Liver (tissue), 9 donors: ENCODE data around the gene GLUD1. TPM values are rescaled to one million over a fixed set of nuclear protein-coding genes. Genes with fewer than 3 reads are reported as not detected.

Experiments used
- DNase-seq: peaks from one replicate; pipeline ENCODE4 v3.0.0-alpha.2; 2017; ENCODE audit warnings: low spot score
- H3K27ac ChIP-seq, 2 donors: one replicate each; pipeline ENCODE4 v1.7.0; 2013; ENCODE audit warnings: inconsistent platforms in 2 of 2, low read length in 2 of 2, control low read depth in 1 of 2, low read depth in 1 of 2, mild to moderate bottlenecking in 1 of 2
- H3K27me3 ChIP-seq, 4 donors: one replicate each; pipeline versions ENCODE4 v1.6.1 to v1.7.0; 2013; ENCODE audit warnings: low read length in 3 of 4, inconsistent platforms in 1 of 4, mild to moderate bottlenecking in 1 of 4, moderate library complexity in 1 of 4; ENCODE audit not compliant: control insufficient read depth in 4 of 4, insufficient read depth in 4 of 4
- H3K36me3 ChIP-seq, 4 donors: one replicate each; pipeline versions ENCODE4 v1.6.1 to v1.7.0; 2013; ENCODE audit warnings: low read length in 3 of 4, mild to moderate bottlenecking in 3 of 4, low read depth in 1 of 4, moderate library complexity in 1 of 4; ENCODE audit not compliant: control insufficient read depth in 4 of 4, insufficient read depth in 3 of 4
- H3K4me1 ChIP-seq, 4 donors: one replicate each; pipeline versions ENCODE4 v1.6.1 to v1.7.0; 2013; ENCODE audit warnings: low read length in 3 of 4, mild to moderate bottlenecking in 3 of 4, moderate library complexity in 1 of 4; ENCODE audit not compliant: control insufficient read depth in 4 of 4, insufficient read depth in 4 of 4
- H3K4me3 ChIP-seq, 3 donors: one replicate each; pipeline versions ENCODE4 v1.6.1 to v1.7.0; 2013; ENCODE audit warnings: low read length in 3 of 3, control low read depth in 1 of 3, low read depth in 1 of 3, mild to moderate bottlenecking in 1 of 3
- H3K9ac ChIP-seq, 2 donors: one replicate each; pipeline ENCODE4 v1.7.0; 2013; ENCODE audit warnings: low read length in 2 of 2, mild to moderate bottlenecking in 2 of 2, moderate library complexity in 2 of 2, control low read depth in 1 of 2, low read depth in 1 of 2
- H3K9me3 ChIP-seq, 4 donors: one replicate each; pipeline versions ENCODE4 v1.6.1 to v1.7.0; 2013; ENCODE audit warnings: low read length in 3 of 4; ENCODE audit not compliant: control insufficient read depth in 4 of 4
- ATF3 ChIP-seq: IDR thresholded peaks from 2 replicates; pipeline ENCODE4 v1.6.1; 2016; ENCODE audit warnings: antibody characterized with exemption
- EGR1 ChIP-seq, 2 donors: IDR thresholded peaks; 2 replicates each; pipeline ENCODE4 v1.6.1; 2016 to 2018; ENCODE audit warnings: antibody characterized with exemption in 2 of 2, low read depth in 2 of 2
- FOXA1 ChIP-seq: IDR thresholded peaks from 2 replicates; pipeline ENCODE4 v1.6.1; 2016; ENCODE audit warnings: antibody characterized with exemption
- FOXA2 ChIP-seq: IDR thresholded peaks from 2 replicates; pipeline ENCODE4 v1.6.1; 2016; ENCODE audit warnings: antibody characterized with exemption
- GABPA ChIP-seq, 2 donors: IDR thresholded peaks in 1 of 2; conservative IDR thresholded peaks in 1 of 2; 2 replicates each; pipeline ENCODE4 v1.6.1; 2016; ENCODE audit warnings: antibody characterized with exemption in 2 of 2, mild to moderate bottlenecking in 1 of 2, moderate library complexity in 1 of 2
- HNF4G ChIP-seq: IDR thresholded peaks from 2 replicates; pipeline ENCODE4 v1.6.1; 2016; ENCODE audit warnings: antibody characterized with exemption
- JUND ChIP-seq, 2 donors: IDR thresholded peaks; 2 replicates each; pipeline ENCODE4 v1.6.1; 2016; ENCODE audit warnings: antibody characterized with exemption in 2 of 2
- NR2F2 ChIP-seq: IDR thresholded peaks from 2 replicates; pipeline ENCODE4 v1.6.1; 2016; ENCODE audit warnings: antibody characterized with exemption
- RAD21 ChIP-seq, 2 donors: IDR thresholded peaks; 2 replicates each; pipeline ENCODE4 v1.6.1; 2016; ENCODE audit warnings: antibody characterized with exemption in 2 of 2, mild to moderate bottlenecking in 2 of 2
- REST ChIP-seq: IDR thresholded peaks from 2 replicates; pipeline ENCODE4 v1.6.1; 2016; ENCODE audit warnings: antibody characterized with exemption, mild to moderate bottlenecking
- RXRA ChIP-seq, 2 donors: IDR thresholded peaks; 2 replicates each; pipeline ENCODE4 v1.6.1; 2017 to 2018; ENCODE audit warnings: antibody characterized with exemption in 2 of 2, mild to moderate bottlenecking in 1 of 2
- SP1 ChIP-seq: IDR thresholded peaks from 2 replicates; pipeline ENCODE4 v1.6.1; 2018; ENCODE audit warnings: antibody characterized with exemption, mild to moderate bottlenecking
- TAF1 ChIP-seq: conservative IDR thresholded peaks from 2 replicates; pipeline ENCODE4 v1.6.1; 2016; ENCODE audit warnings: antibody characterized with exemption, mild to moderate bottlenecking
- YY1 ChIP-seq: IDR thresholded peaks from 2 replicates; pipeline ENCODE4 v1.6.1; 2016; ENCODE audit warnings: antibody characterized with exemption, mild to moderate bottlenecking
- ZBTB33 ChIP-seq: IDR thresholded peaks from 2 replicates; pipeline ENCODE4 v1.6.1; 2016; ENCODE audit warnings: antibody characterized with exemption
- WGBS: extraction: QIAGEN DNeasy Blood & Tissue Kit; methylation state at CpG from one replicate; pipeline ENCODE4 v1.1.7; 2013; 5-methylcytosine and 5-hydroxymethylcytosine counted together
- polyA plus RNA-seq, 2 donors: library from polyadenylated mRNA; stranded (reverse) in 1 of 2; unstranded in 1 of 2; fragments of 200-250 nt in 1 of 2; fragments of >200 nt in 1 of 2; fragmentation: Nextera tagmentation in 1 of 2; extraction: Ambion mirVana in 1 of 2; gene quantifications; one replicate each; pipeline versions ENCODE4 v1.2.1 to v1.2.3, GENCODE V29; 2013 to 2015
- total RNA-seq, 2 donors: library from RNA; depleted of rRNA; stranded (reverse); fragments of >200 nt; gene quantifications; one replicate each; pipeline ENCODE4 v1.2.3, GENCODE V29; 2014
- donor health status: healthy.
- donor health status: healthy.
- donor health status: healthy.
- donor health status: healthy.
- donor health status: healthy.

Gene GLUD1
- total and polyA plus RNA-seq, 4 donors: 335 to 601 (median 417) TPM

GRCh38 chr10:87092376-87092860 is 2.2 kb downstream of the GLUD1 start:
- Histone ChIP-seq H3K9ac (peak overlapping the region; percentile 72 to 92), H3K27ac (peak overlapping the region; percentile 79 to 80), H3K9me3 (no peaks in the 10 kb centered on the region), H3K4me1 (peaks cover 14 to 46% (median 25%) of the 10 kb centered on the region in 4 donors), H3K4me3 (peak overlapping the region; percentile 85 to 99 (median 95)), H3K27me3 (no peaks in the 10 kb centered on the region), H3K36me3 (peaks cover 0 to under 1% (median 0%) of the 10 kb centered on the region in 4 donors)
- WGBS: 12% methylated on average over 7 of the region's 7 CpGs
- TF ChIP-seq EGR1 (IDR thresholded peaks at IDR 0.05; ENCODE audit: low read depth in 2 of 2) (no peak), ZBTB33 (no peak), NR2F2 (no peak), FOXA1 (no peak), JUND (IDR thresholded peaks at IDR 0.05) (no peak), RXRA (IDR thresholded peaks at IDR 0.05) (no peak), YY1 (no peak)
- no peak for DNase-seq

GRCh38 chr10:87090779-87091178 is 3.9 kb downstream of the GLUD1 start:
- Histone ChIP-seq H3K9me3 (no peaks in the 10 kb centered on the region), H3K36me3 (peaks cover 0 to 5% (median 4%) of the 10 kb centered on the region in 4 donors), H3K27me3 (no peaks in the 10 kb centered on the region), H3K4me3 (peak overlapping the region in 2 of 3 donors; percentile 95 to 99), H3K4me1 (peaks cover 14 to 41% (median 24%) of the 10 kb centered on the region in 4 donors), H3K9ac (peak overlapping the region; percentile 83 to 92), H3K27ac (peak overlapping the region in 1 of 2 donors; percentile 79)
- DNase-seq: no peak
- TF ChIP-seq REST: no peak
- no peak for TF ChIP-seq ATF3
- TF ChIP-seq SP1: no peak
- no peak for TF ChIP-seq HNF4G
- no peak for TF ChIP-seq RAD21 (IDR thresholded peaks at IDR 0.05)
- 52% methylated on average over 4 of the region's 4 CpGs for WGBS

GRCh38 chr10:87089746-87090145 is 4.9 kb downstream of the GLUD1 start:
- 55% methylated on average over 4 of the region's 4 CpGs for WGBS
- H3K27me3 ChIP-seq: no peaks in the 10 kb centered on the region
- peak overlapping the region; percentile 43 to 47 for H3K27ac ChIP-seq
- DNase-seq: no peak
- H3K36me3 ChIP-seq: peaks cover 0 to 5% (median 4%) of the 10 kb centered on the region in 4 donors
- peak overlapping the region in 1 of 3 donors; percentile 27 for H3K4me3 ChIP-seq
- TF ChIP-seq NR2F2 (no peak), GABPA (IDR thresholded peaks at IDR 0.05 in 1 of 2, conservative IDR thresholded peaks at IDR 0.05 in 1 of 2) (no peak), FOXA2 (no peak), TAF1 (no peak), RAD21 (IDR thresholded peaks at IDR 0.05) (no peak), SP1 (no peak), ZBTB33 (no peak), ATF3 (no peak), YY1 (no peak), JUND (IDR thresholded peaks at IDR 0.05) (no peak), FOXA1 (no peak)
- peaks cover 17 to 43% (median 24%) of the 10 kb centered on the region in 4 donors for H3K4me1 ChIP-seq
- peak overlapping the region in 1 of 2 donors; percentile 92 for H3K9ac ChIP-seq
- H3K9me3 ChIP-seq: no peaks in the 10 kb centered on the region
